IMR-90 (cell line): ENCODE measurements around the gene ATP2C2. TPM values are rescaled to one million over a fixed set of nuclear protein-coding genes. Genes with fewer than 3 reads are reported as not detected.

Experiments used
- ATAC-seq: fragments of 200-7000 bp; cut with Tn5 transposase; 2 replicates; pipeline ENCODE4 v1.9.1; 2020; ENCODE audit warnings: low read depth, mild to moderate bottlenecking, moderate library complexity
- BruUV-seq: library from RNA; stranded (reverse); fragments of 400-500 nt; replicated peaks from 2 replicates; lab custom pipeline; 2021; lab: Mats Ljungman, UMichigan
- CTCF ChIA-PET: fragments of 300-600 bp; formaldehyde crosslinking; extraction: SDS; loops from one replicate; lab custom pipeline; 2021; ENCODE audit warnings: antibody characterized with exemption; lab: Yijun Ruan, JAX
- POLR2A ChIA-PET: fragments of 300-600 bp; sonication (Branson Sonifier 250); formaldehyde crosslinking; loops from one replicate; lab custom pipeline; 2022; ENCODE audit warnings: antibody characterized with exemption; ENCODE audit not compliant: unreplicated experiment; lab: Charles Lee
- DNase-seq: peaks from one replicate; pipeline ENCODE4 v3.0.0; 2013
- H2AFZ ChIP-seq: replicated peaks from 2 replicates; pipeline ENCODE3; 2013; ENCODE audit warnings: low read length, mild to moderate bottlenecking; ENCODE audit not compliant: poor library complexity
- H2AK5ac ChIP-seq: 2 replicates; pipeline ENCODE4 v1.6.1; 2013; ENCODE audit warnings: low read depth, low read length, inconsistent platforms
- H2AK9ac ChIP-seq: replicated peaks from 2 replicates; pipeline ENCODE3; 2013; ENCODE audit warnings: mild to moderate bottlenecking, low read depth, low read length, moderate library complexity; ENCODE audit not compliant: poor library complexity
- H2BK120ac ChIP-seq: 2 replicates; pipeline ENCODE4 v1.6.1; 2013; ENCODE audit warnings: low read depth, low read length, inconsistent platforms
- H2BK15ac ChIP-seq: 3 replicates; pipeline ENCODE4 v1.6.1; 2013; ENCODE audit warnings: low read depth, low read length, inconsistent platforms
- H2BK20ac ChIP-seq: 2 replicates; pipeline ENCODE4 v1.6.1; 2013; ENCODE audit warnings: low read depth, mild to moderate bottlenecking, inconsistent platforms, low read length, moderate library complexity
- H2BK5ac ChIP-seq: 2 replicates; pipeline ENCODE4 v1.6.1; 2013; ENCODE audit warnings: mild to moderate bottlenecking, low read depth, low read length, inconsistent platforms; ENCODE audit not compliant: poor library complexity, severe bottlenecking
- H3K14ac ChIP-seq: replicated peaks from 2 replicates; pipeline ENCODE4 v1.6.1; 2013; ENCODE audit warnings: low read depth, low read length, inconsistent platforms
- H3K18ac ChIP-seq: 2 replicates; pipeline ENCODE4 v1.6.1; 2013; ENCODE audit warnings: low read depth, low read length, control low read depth
- H3K23ac ChIP-seq: 2 replicates; pipeline ENCODE4 v1.6.1; 2013; ENCODE audit warnings: low read depth, low read length, inconsistent platforms
- H3K27ac ChIP-seq: 2 replicates; pipeline ENCODE4 v1.5.1; 2013; ENCODE audit warnings: mild to moderate bottlenecking, control low read depth, low read length; ENCODE audit not compliant: insufficient read depth
- H3K27me3 ChIP-seq: 2 replicates; pipeline ENCODE4 v1.6.1; 2013; ENCODE audit warnings: low read length; ENCODE audit not compliant: control insufficient read depth, insufficient read depth
- H3K36me3 ChIP-seq: 2 replicates; pipeline ENCODE4 v1.6.1; 2013; ENCODE audit warnings: low read length, mixed read lengths; ENCODE audit not compliant: control insufficient read depth, insufficient read depth
- H3K4ac ChIP-seq: 2 replicates; pipeline ENCODE4 v1.6.1; 2013; ENCODE audit warnings: low read depth, low read length, inconsistent platforms
- H3K4me1 ChIP-seq: 2 replicates; pipeline ENCODE4 v1.6.1; 2013; ENCODE audit warnings: low read length, mixed read lengths; ENCODE audit not compliant: control insufficient read depth, insufficient read depth
- H3K4me2 ChIP-seq: 2 replicates; pipeline ENCODE4 v1.6.1; 2013; ENCODE audit warnings: low read depth, mild to moderate bottlenecking, control low read depth, low read length, moderate library complexity
- H3K4me3 ChIP-seq: 2 replicates; pipeline ENCODE4 v1.5.1; 2013; ENCODE audit warnings: low read depth, mild to moderate bottlenecking, control low read depth, low read length, moderate library complexity; ENCODE audit not compliant: insufficient read depth
- H3K56ac ChIP-seq: 2 replicates; pipeline ENCODE4 v1.6.1; 2013; ENCODE audit warnings: low read length, inconsistent platforms; ENCODE audit not compliant: insufficient read depth; ENCODE audit errors: extremely low read depth
- H3K79me1 ChIP-seq, 2 experiments: 2 replicates each; pipeline ENCODE4 v1.6.1; 2013; ENCODE audit warnings: low read length in 2 of 2, inconsistent platforms in 1 of 2, low read depth in 1 of 2
- H3K9ac ChIP-seq: 2 replicates; pipeline ENCODE4 v1.6.1; 2013; ENCODE audit warnings: low read depth, low read length, control low read depth
- H3K9me1 ChIP-seq: 2 replicates; pipeline ENCODE4 v1.6.1; 2013; ENCODE audit warnings: low read length, inconsistent platforms; ENCODE audit not compliant: insufficient read depth
- H3K9me3 ChIP-seq: 2 replicates; pipeline ENCODE4 v1.6.1; 2013; ENCODE audit warnings: low read length; ENCODE audit not compliant: control insufficient read depth, insufficient read depth
- H4K20me1 ChIP-seq: 2 replicates; pipeline ENCODE4 v1.6.1; 2013; ENCODE audit warnings: low read length, inconsistent platforms; ENCODE audit not compliant: insufficient read depth
- H4K5ac ChIP-seq: 2 replicates; pipeline ENCODE4 v1.6.1; 2013; ENCODE audit warnings: mild to moderate bottlenecking, low read depth, low read length, control low read depth
- H4K8ac ChIP-seq, 2 experiments: 2 replicates each; pipeline ENCODE4 v1.6.1; 2013; ENCODE audit warnings: low read depth in 2 of 2, low read length in 2 of 2, control low read depth in 1 of 2, inconsistent platforms in 1 of 2
- H4K91ac ChIP-seq: 2 replicates; pipeline ENCODE4 v1.6.1; 2013; ENCODE audit warnings: low read depth, low read length, inconsistent platforms; ENCODE audit not compliant: insufficient read depth
- FOS ChIP-seq: fragments of 150-350 bp; IDR thresholded peaks from 2 replicates; pipeline ENCODE4 v1.6.1; 2016; ENCODE audit warnings: low read depth, low read length
- MAZ ChIP-seq: IDR thresholded peaks from 2 replicates; pipeline ENCODE4 v1.6.1; 2012; ENCODE audit warnings: low read depth, mild to moderate bottlenecking, low read length, improper control_type of control experiment, moderate library complexity, borderline replicate concordance
- NFE2L2 ChIP-seq: fragments of 150-350 bp; IDR thresholded peaks from 2 replicates; pipeline ENCODE4 v1.6.1; 2016; ENCODE audit warnings: low read depth, mild to moderate bottlenecking, low read length
- SMC3 ChIP-seq: fragments of 150-350 bp; IDR thresholded peaks from 2 replicates; pipeline ENCODE4 v1.6.1; 2016; ENCODE audit warnings: low read depth, mild to moderate bottlenecking, antibody characterized with exemption, low read length, moderate library complexity
- WGBS, 2 experiments: methylation state at CpG; one replicate each; pipeline versions ENCODE4 v1.1.5 to v1.1.7; 2013; ENCODE audit warnings: missing lambda C conversion rate in 2 of 2; ENCODE audit not compliant: insufficient read length in 1 of 2; ENCODE audit errors: extremely low coverage in 2 of 2; 5-methylcytosine and 5-hydroxymethylcytosine counted together
- dilution Hi-C: fragments of 300-500 bp; cut with HindIII; formaldehyde crosslinking; loops from one replicate; pipeline ENCODE4 v1.14.3; 2018; ENCODE audit warnings: low sequenced_read_pairs; ENCODE audit not compliant: unreplicated experiment
- in situ Hi-C: fragments of 300-500 bp; cut with MboI; formaldehyde crosslinking; loops from 3 replicates; pipeline ENCODE4 v1.14.3; 2019; ENCODE audit warnings: low sequenced_read_pairs, inconsistent platforms, mixed read lengths
- intact Hi-C: fragments of 100-400 bp; cut with micrococcal nuclease; formaldehyde crosslinking; loops from 2 replicates; pipeline ENCODE4 v1.10.0; 2022
- polyA plus RNA-seq, 3 experiments: library from polyadenylated mRNA; depleted of rRNA; stranded (reverse); fragments of >200 nt; gene quantifications; 2 replicates each; pipeline ENCODE4 v1.2.3, GENCODE V29; 2012; ENCODE audit warnings: low replicate concordance in 1 of 3
- total RNA-seq: library from RNA; depleted of rRNA; stranded (reverse); fragments of >200 nt; gene quantifications from 2 replicates; pipeline ENCODE4 v1.2.3, GENCODE V29; 2012

Gene ATP2C2
- total and polyA plus RNA-seq, 2 of the 4 experiments (the other 2 are of a cell fraction): not detected

- DNase-seq (no peak), ATAC-seq (no peak)
- CTCF ChIA-PET: no interaction called here
- Histone ChIP-seq H3K4me2 (no peak overlapping the region), H2BK15ac (no peak overlapping the region), H2BK120ac (no peak overlapping the region), H3K4me1 (no peaks in the 10 kb centered on the region), H3K79me1 (no peaks in the 10 kb centered on the region), H3K9ac (no peak overlapping the region), H3K9me3 (peaks cover 3% of the 10 kb centered on the region), H3K4ac (no peak overlapping the region), H3K23ac (no peak overlapping the region), H2BK5ac (no peak overlapping the region), H3K56ac (no peak overlapping the region), H3K4me3 (no peak overlapping the region), H2AK5ac (no peak overlapping the region), H4K91ac (no peak overlapping the region), H2AK9ac (no peak overlapping the region), H2BK20ac (no peak overlapping the region), H4K5ac (no peak overlapping the region), H3K36me3 (peaks cover 22% of the 10 kb centered on the region), H3K18ac (no peak overlapping the region), H3K27me3 (no peaks in the 10 kb centered on the region), H3K14ac (no peak overlapping the region), H4K20me1 (0 out of 2 replicates have a peak, but pooled peaks cover 3% of the 10 kb centered on the region), H2AFZ (no peak overlapping the region), H4K8ac (no peak overlapping the region), H3K9me1 (no peaks in the 10 kb centered on the region), H3K27ac (no peak overlapping the region)
- POLR2A ChIA-PET: no interaction called here
- intact Hi-C loops: no loop called here
- TF ChIP-seq NFE2L2: no peak
- TF ChIP-seq MAZ: no peak
- TF ChIP-seq FOS: no peak
- no peak for TF ChIP-seq SMC3
- in situ Hi-C loops: no loop called here
- BruUV-seq: no TSS peak
- dilution Hi-C loops: no loop called here
- WGBS, 2 experiments: 87% methylated on average over 10 of the region's 17 CpGs; no CpG with 5 or more reads in 1 of the 2 experiments
These were observed 36.1 kb upstream of the ATP2C2 start for GRCh38 chr16:84331998-84332780.
